GM10847 (cell line): Measurements from ENCODE around the gene KIRREL3.

ENCODE experiments used
- POLR2A ChIP-seq: IDR thresholded peaks from 2 replicates; pipeline ENCODE4 v1.6.1; 2011; ENCODE audit not compliant: insufficient read length; ENCODE audit errors: extremely low read depth

Gene KIRREL3

GRCh38 chr11:126410649-126411048 is 589.9 kb downstream of the KIRREL3 start:
- TF ChIP-seq POLR2A, result no peak

- TF ChIP-seq POLR2A, result no peak
Observed at GRCh38 chr11:126409620-126409985, 591.0 kb downstream of the KIRREL3 start.

- no peak for TF ChIP-seq POLR2A
Observed at GRCh38 chr11:126408901-126409619, 591.5 kb downstream of the KIRREL3 start.

- no peak for TF ChIP-seq POLR2A
Observed at GRCh38 chr11:126408496-126408895, 592.1 kb downstream of the KIRREL3 start.

- no peak for TF ChIP-seq POLR2A
Observed at GRCh38 chr11:126407682-126408288, 592.8 kb downstream of the KIRREL3 start.

- no peak for TF ChIP-seq POLR2A
Observed at GRCh38 chr11:126407101-126407521, 593.5 kb downstream of the KIRREL3 start.

- TF ChIP-seq POLR2A, result no peak
Observed at GRCh38 chr11:126406368-126406767, 594.2 kb downstream of the KIRREL3 start.

GRCh38 chr11:126405906-126406305 is 594.7 kb downstream of the KIRREL3 start:
- TF ChIP-seq POLR2A, result no peak

- no peak for TF ChIP-seq POLR2A
Observed at GRCh38 chr11:126405374-126405773, 595.2 kb downstream of the KIRREL3 start.

- no peak for TF ChIP-seq POLR2A
Observed at GRCh38 chr11:126404367-126404766, 596.2 kb downstream of the KIRREL3 start.

- no peak for TF ChIP-seq POLR2A
Observed at GRCh38 chr11:126403658-126404057, 596.9 kb downstream of the KIRREL3 start.

GRCh38 chr11:126403022-126403581 is 597.5 kb downstream of the KIRREL3 start:
- TF ChIP-seq POLR2A, result no peak

GRCh38 chr11:126400479-126400878 is 600.1 kb downstream of the KIRREL3 start:
- no peak for TF ChIP-seq POLR2A

GRCh38 chr11:126400019-126400418 is 600.6 kb downstream of the KIRREL3 start:
- TF ChIP-seq POLR2A, result no peak

GRCh38 chr11:126398721-126399120 is 601.8 kb downstream of the KIRREL3 start:
- no peak for TF ChIP-seq POLR2A

GRCh38 chr11:126398296-126398695 is 602.3 kb downstream of the KIRREL3 start:
- no peak for TF ChIP-seq POLR2A

GRCh38 chr11:126396965-126397364 is 603.6 kb downstream of the KIRREL3 start:
- TF ChIP-seq POLR2A, result no peak

- no peak for TF ChIP-seq POLR2A
Observed at GRCh38 chr11:126394036-126394435, 606.5 kb downstream of the KIRREL3 start.
